Stimulated activated naive CD8-positive, alpha-beta T cell treated with anti-CD3 and anti-CD28 coated beads, Interleukin-15, amount 100 ng/mL, for 72 hours (primary cell): Measurements from ENCODE around the gene DLGAP1.
"Not testable (repeated sequence)": the region's sequence is repeated elsewhere in the genome, so short reads cannot be mapped to it uniquely, and the experiment has no call there.

ENCODE experiments used
- ATAC-seq: fragments of 150-1000 bp; cut with Tn5 transposase; 2 replicates; pipeline ENCODE4 v1.10.0; 2021; ENCODE audit warnings: mild to moderate bottlenecking, moderate library complexity
- DNase-seq, 2 donors: peaks; one replicate each; pipeline ENCODE4 v3.0.0; 2021 to 2022
- H3K27ac Mint-ChIP-seq, 2 donors: one replicate each; pipeline ENCODE4 v1.8.0; 2022; ENCODE audit warnings: mild to moderate bottlenecking in 2 of 2, mixed read lengths in 2 of 2, moderate library complexity in 2 of 2
- H3K27me3 Mint-ChIP-seq: one replicate; pipeline ENCODE4 v1.8.0; 2022; ENCODE audit warnings: mixed read lengths
- H3K4me1 Mint-ChIP-seq: one replicate; pipeline ENCODE4 v1.8.0; 2022; ENCODE audit warnings: mild to moderate bottlenecking, mixed read lengths
- H3K4me3 Mint-ChIP-seq, 2 donors: one replicate each; pipeline ENCODE4 v1.8.0; 2022; ENCODE audit warnings: mild to moderate bottlenecking in 2 of 2, mixed read lengths in 2 of 2, moderate library complexity in 1 of 2
- H3K9me3 Mint-ChIP-seq, 2 donors: one replicate each; pipeline ENCODE4 v1.8.0; 2022; ENCODE audit warnings: mixed read lengths in 2 of 2

DLGAP1 gene

GRCh38 chr18:3665204-3665603 lies 789.9 kb downstream of the DLGAP1 start:
- Mint-ChIP-seq H3K9me3 (no peaks in the 10 kb centered on the region), H3K27me3 (no peaks in the 10 kb centered on the region), H3K27ac (peak overlapping the region in 1 of 2 donors; percentile 73), H3K4me3 (no peak overlapping the region), H3K4me1 (peaks cover 30% of the 10 kb centered on the region)
- DNase-seq, result no peak
- no peak for ATAC-seq

GRCh38 chr18:3664563-3665178 lies 790.4 kb downstream of the DLGAP1 start:
- Mint-ChIP-seq H3K4me1 (peaks cover 30% of the 10 kb centered on the region), H3K27ac (no peak overlapping the region), H3K27me3 (no peaks in the 10 kb centered on the region), H3K4me3 (no peak overlapping the region), H3K9me3 (no peaks in the 10 kb centered on the region)
- DNase-seq (no peak), ATAC-seq (no peak)

- ATAC-seq (no peak), DNase-seq (no peak)
- no peak overlapping the region for H3K27ac Mint-ChIP-seq
- peaks cover 30% of the 10 kb centered on the region for H3K4me1 Mint-ChIP-seq
- H3K9me3 Mint-ChIP-seq, result no peaks in the 10 kb centered on the region
- H3K4me3 Mint-ChIP-seq, result no peak overlapping the region
- no peaks in the 10 kb centered on the region for H3K27me3 Mint-ChIP-seq
These were observed 791.1 kb downstream of the DLGAP1 start for GRCh38 chr18:3663870-3664512.

- no peak overlapping the region for H3K27ac Mint-ChIP-seq
- H3K27me3 Mint-ChIP-seq, result no peaks in the 10 kb centered on the region
- DNase-seq (no peak), ATAC-seq (no peak)
- H3K9me3 Mint-ChIP-seq, result no peaks in the 10 kb centered on the region
- no peak overlapping the region for H3K4me3 Mint-ChIP-seq
- H3K4me1 Mint-ChIP-seq, result peaks cover 30% of the 10 kb centered on the region
These were observed 793.1 kb downstream of the DLGAP1 start for GRCh38 chr18:3661989-3662388.

- H3K27ac Mint-ChIP-seq, result no peak overlapping the region
- peak; percentile 40 for ATAC-seq
- H3K9me3 Mint-ChIP-seq, result no peaks in the 10 kb centered on the region
- no peak overlapping the region for H3K4me3 Mint-ChIP-seq
- H3K4me1 Mint-ChIP-seq, result peaks cover 29% of the 10 kb centered on the region
- no peaks in the 10 kb centered on the region for H3K27me3 Mint-ChIP-seq
- DNase-seq, result no peak
These were observed 794.2 kb downstream of the DLGAP1 start for GRCh38 chr18:3660739-3661515.

- H3K27me3 Mint-ChIP-seq, result no peaks in the 10 kb centered on the region
- DNase-seq (no peak), ATAC-seq (no peak)
- no peaks in the 10 kb centered on the region for H3K9me3 Mint-ChIP-seq
- no peak overlapping the region for H3K4me3 Mint-ChIP-seq
- H3K4me1 Mint-ChIP-seq, result peaks cover 34% of the 10 kb centered on the region
- H3K27ac Mint-ChIP-seq, result no peak overlapping the region
These were observed 796.6 kb downstream of the DLGAP1 start for GRCh38 chr18:3658529-3658928.

- H3K4me3 Mint-ChIP-seq, result no peak overlapping the region
- peaks cover 31% of the 10 kb centered on the region for H3K4me1 Mint-ChIP-seq
- ATAC-seq (no peak), DNase-seq (no peak)
- H3K9me3 Mint-ChIP-seq, result no peaks in the 10 kb centered on the region
- no peak overlapping the region for H3K27ac Mint-ChIP-seq
- no peaks in the 10 kb centered on the region for H3K27me3 Mint-ChIP-seq
These were observed 799.7 kb downstream of the DLGAP1 start for GRCh38 chr18:3655254-3656050.

- Mint-ChIP-seq H3K4me1 (peaks cover 31% of the 10 kb centered on the region), H3K27ac (no peak overlapping the region), H3K27me3 (no peaks in the 10 kb centered on the region), H3K9me3 (no peaks in the 10 kb centered on the region), H3K4me3 (no peak overlapping the region)
- no peak for ATAC-seq
- DNase-seq, result no peak
These were observed 800.5 kb downstream of the DLGAP1 start for GRCh38 chr18:3654442-3655253.

- no peak overlapping the region for H3K27ac Mint-ChIP-seq
- no peak overlapping the region for H3K4me3 Mint-ChIP-seq
- DNase-seq (no peak), ATAC-seq (no peak)
- peaks cover 37% of the 10 kb centered on the region for H3K4me1 Mint-ChIP-seq
- no peaks in the 10 kb centered on the region for H3K27me3 Mint-ChIP-seq
- H3K9me3 Mint-ChIP-seq, result no peaks in the 10 kb centered on the region
These were observed 801.2 kb downstream of the DLGAP1 start for GRCh38 chr18:3653851-3654441.

GRCh38 chr18:3653263-3653850 lies 801.8 kb downstream of the DLGAP1 start:
- Mint-ChIP-seq H3K4me1 (peaks cover 42% of the 10 kb centered on the region), H3K27me3 (no peaks in the 10 kb centered on the region), H3K27ac (peak overlapping the region; percentile 84 to 98), H3K9me3 (no peaks in the 10 kb centered on the region), H3K4me3 (peak overlapping the region; percentile 42 to 49)
- DNase-seq (no peak), ATAC-seq (no peak)

- H3K4me3 Mint-ChIP-seq, result peak overlapping the region; percentile 42 to 49
- no peaks in the 10 kb centered on the region for H3K27me3 Mint-ChIP-seq
- DNase-seq (peak; percentile 15 to 47), ATAC-seq (peak; percentile 66)
- H3K9me3 Mint-ChIP-seq, result no peaks in the 10 kb centered on the region
- H3K27ac Mint-ChIP-seq, result peak overlapping the region; percentile 84 to 98
- H3K4me1 Mint-ChIP-seq, result peaks cover 42% of the 10 kb centered on the region
These were observed 802.5 kb downstream of the DLGAP1 start for GRCh38 chr18:3652380-3653262.

- Mint-ChIP-seq H3K27ac (no peak overlapping the region), H3K27me3 (no peaks in the 10 kb centered on the region), H3K4me1 (peaks cover 42% of the 10 kb centered on the region), H3K4me3 (no peak overlapping the region), H3K9me3 (no peaks in the 10 kb centered on the region)
- ATAC-seq (no peak), DNase-seq (no peak)
These were observed 803.8 kb downstream of the DLGAP1 start for GRCh38 chr18:3651266-3651665.

GRCh38 chr18:3650521-3651042 lies 804.5 kb downstream of the DLGAP1 start:
- H3K9me3 Mint-ChIP-seq, H3K4me3 Mint-ChIP-seq, ATAC-seq, H3K27me3 Mint-ChIP-seq, DNase-seq: not testable (repeated sequence)
- Mint-ChIP-seq H3K4me1 (peaks cover 43% of the 10 kb centered on the region), H3K27ac (peak overlapping the region in 1 of 2 donors; percentile 33)
